Kasumi-1 (cell line): ENCODE data around the gene PRRX1.

Source experiments
- DNase-seq, 2 experiments: peaks; one replicate each; lab custom pipeline; 2025; lab: John Stamatoyannopoulos, UW

The PRRX1 gene

GRCh38 chr1:170723518-170723917, 59.6 kb downstream of the PRRX1 start:
- DNase-seq: no peak

- DNase-seq: no peak
Measured at GRCh38 chr1:170725326-170725725, 61.4 kb downstream of the PRRX1 start.

GRCh38 chr1:170727963-170728362, 64.0 kb downstream of the PRRX1 start:
- DNase-seq: no peak

- no peak for DNase-seq
Measured at GRCh38 chr1:170729225-170730002, 65.5 kb downstream of the PRRX1 start.

GRCh38 chr1:170730014-170730413, 66.1 kb downstream of the PRRX1 start:
- DNase-seq: no peak

GRCh38 chr1:170730438-170730837, 66.5 kb downstream of the PRRX1 start:
- no peak for DNase-seq

GRCh38 chr1:170731566-170732251, 67.8 kb downstream of the PRRX1 start:
- no peak for DNase-seq

GRCh38 chr1:170732252-170732588, 68.3 kb downstream of the PRRX1 start:
- DNase-seq: no peak

GRCh38 chr1:170734412-170735175, 70.7 kb downstream of the PRRX1 start:
- no peak for DNase-seq

GRCh38 chr1:170735366-170736263, 71.7 kb downstream of the PRRX1 start:
- no peak for DNase-seq

- no peak for DNase-seq
Measured at GRCh38 chr1:170739803-170740202, 75.9 kb downstream of the PRRX1 start.

GRCh38 chr1:170741678-170742077, 77.7 kb downstream of the PRRX1 start:
- DNase-seq: no peak

- DNase-seq: no peak
Measured at GRCh38 chr1:170742600-170742999, 78.7 kb downstream of the PRRX1 start.

- DNase-seq: no peak
Measured at GRCh38 chr1:170743083-170743482, 79.2 kb downstream of the PRRX1 start.

GRCh38 chr1:170749549-170749948, 85.6 kb downstream of the PRRX1 start:
- DNase-seq: no peak

- no peak for DNase-seq
Measured at GRCh38 chr1:170749959-170750358, 86.0 kb downstream of the PRRX1 start.

GRCh38 chr1:170755795-170756194, 91.9 kb downstream of the PRRX1 start:
- DNase-seq: no peak

GRCh38 chr1:170758992-170759391, 95.1 kb downstream of the PRRX1 start:
- DNase-seq: no peak

GRCh38 chr1:170765279-170765678, 101.3 kb downstream of the PRRX1 start:
- no peak for DNase-seq

- DNase-seq: peak; percentile 47 to 72
Measured at GRCh38 chr1:170765712-170766330, 101.9 kb downstream of the PRRX1 start.

- DNase-seq: no peak
Measured at GRCh38 chr1:170768929-170769328, 105.0 kb downstream of the PRRX1 start.
